Inflammatory macrophage treated with lipopolysaccharide for 1 hour (primary cell): ENCODE results near the gene TUBB3.
A peak's percentile ranks its signal among the peaks of the same experiment; 100 is the strongest.
"Not testable (repeated sequence)": the region's sequence is repeated elsewhere in the genome, so short reads cannot be mapped to it uniquely, and the experiment has no call there.

Source experiments
- DNase-seq, 2 donors: peaks; one replicate each; pipeline ENCODE4 v3.0.0-alpha.2; 2020 to 2022

The TUBB3 gene

DNA sequence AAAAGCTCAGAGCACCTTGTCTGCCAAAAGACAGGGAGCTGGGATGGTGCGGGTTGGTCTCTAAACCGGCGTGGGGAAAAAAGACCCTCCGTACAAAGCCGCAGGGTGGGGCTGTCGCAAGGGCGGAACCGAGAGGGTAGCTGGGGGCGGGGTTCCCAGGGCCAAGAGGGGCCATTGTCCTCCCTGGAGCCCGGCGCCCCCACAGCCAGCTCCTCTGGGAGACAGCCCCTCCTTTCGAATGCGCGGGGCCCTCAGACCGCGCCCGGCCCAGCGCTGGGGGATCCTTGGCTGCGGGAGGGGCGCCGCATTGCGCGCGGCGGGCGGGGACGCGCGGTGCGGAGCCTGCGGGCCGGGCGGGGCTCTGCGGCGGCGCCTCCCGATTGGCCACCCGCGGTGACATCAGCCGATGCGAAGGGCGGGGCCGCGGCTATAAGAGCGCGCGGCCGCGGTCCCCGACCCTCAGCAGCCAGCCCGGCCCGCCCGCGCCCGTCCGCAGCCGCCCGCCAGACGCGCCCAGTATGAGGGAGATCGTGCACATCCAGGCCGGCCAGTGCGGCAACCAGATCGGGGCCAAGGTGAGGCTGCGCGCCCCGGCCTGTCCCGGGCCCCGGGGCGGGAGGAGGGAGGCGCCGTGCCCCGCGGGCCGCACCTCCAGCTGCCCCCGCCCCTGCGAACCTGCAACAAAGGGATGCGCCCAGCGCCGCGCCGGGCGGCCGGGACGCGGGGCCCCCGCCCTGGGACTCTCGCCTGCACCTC, at the start of gene TUBB3:
TUBB3 (plus strand) TSS at position 459 of the 756 bp plus-strand sequence; CDS start at position 519, 60 bp downstream.
- peak; percentile 45 to 53 for DNase-seq

GRCh38 chr16:89873972-89874689, 49.0 kb upstream of the TUBB3 start:
- DNase-seq: peak; percentile 96 to 99

DNA sequence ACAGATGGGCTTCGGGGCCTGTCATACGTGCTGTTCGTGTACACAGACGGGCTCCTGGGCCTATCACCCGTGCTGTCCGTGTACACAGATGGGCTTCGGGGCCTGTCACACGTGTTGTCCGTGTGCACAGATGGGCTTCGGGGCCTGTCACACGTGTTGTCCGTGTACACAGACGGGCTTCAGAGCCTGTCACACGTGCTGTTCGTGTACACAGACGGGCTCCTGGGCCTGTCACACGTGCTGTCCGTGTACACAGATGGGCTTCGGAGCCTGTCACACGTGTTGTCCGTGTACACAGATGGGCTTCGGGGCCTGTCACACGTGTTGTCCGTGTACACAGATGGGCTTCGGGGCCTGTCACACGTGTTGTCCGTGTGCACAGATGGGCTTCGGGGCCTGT, 44.0 kb upstream of the TUBB3 start:
- not testable (repeated sequence) for DNase-seq

- DNase-seq: no peak
Observed at GRCh38 chr16:89880477-89881367, 42.4 kb upstream of the TUBB3 start.

- DNase-seq: no peak
Observed at GRCh38 chr16:89881368-89881730, 41.8 kb upstream of the TUBB3 start.

- no peak for DNase-seq
Observed at GRCh38 chr16:89883346-89884040, 39.6 kb upstream of the TUBB3 start.

- no peak for DNase-seq
Observed at GRCh38 chr16:89884041-89884421, 39.1 kb upstream of the TUBB3 start.

GRCh38 chr16:89887243-89887642, 35.9 kb upstream of the TUBB3 start:
- no peak for DNase-seq

- DNase-seq: no peak
Observed at GRCh38 chr16:89890200-89890599, 32.9 kb upstream of the TUBB3 start.

- DNase-seq: no peak
Observed at GRCh38 chr16:89890886-89891657, 32.1 kb upstream of the TUBB3 start.

DNA sequence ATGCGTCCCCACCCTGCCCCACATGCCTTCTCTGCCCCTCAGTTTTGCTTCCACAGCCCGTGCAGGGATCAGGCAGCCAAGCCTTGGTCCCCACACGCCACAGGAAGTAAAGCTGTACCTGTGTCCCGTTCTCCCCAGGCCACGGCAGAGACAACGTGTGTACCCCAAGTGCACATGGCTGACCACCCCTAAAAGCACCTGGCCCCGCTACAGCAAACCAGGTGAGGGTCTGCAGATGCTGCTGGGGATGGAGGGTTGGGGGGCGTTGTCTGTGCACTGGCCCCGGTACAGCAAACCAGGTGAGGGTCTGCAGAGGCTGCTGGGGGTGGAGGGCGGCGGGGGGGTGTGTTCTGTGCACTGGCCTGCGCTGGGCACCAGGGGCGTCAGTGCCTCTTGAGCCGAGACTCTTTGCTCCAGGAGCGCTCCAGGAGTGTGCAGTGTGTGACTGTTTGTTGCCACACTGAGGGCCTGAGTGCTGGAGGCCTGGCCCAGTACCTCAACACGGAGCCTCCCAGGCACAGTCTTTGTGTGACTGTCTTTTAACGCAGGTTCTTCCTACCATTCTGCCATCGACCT, 31.0 kb upstream of the TUBB3 start:
- DNase-seq: no peak

DNA sequence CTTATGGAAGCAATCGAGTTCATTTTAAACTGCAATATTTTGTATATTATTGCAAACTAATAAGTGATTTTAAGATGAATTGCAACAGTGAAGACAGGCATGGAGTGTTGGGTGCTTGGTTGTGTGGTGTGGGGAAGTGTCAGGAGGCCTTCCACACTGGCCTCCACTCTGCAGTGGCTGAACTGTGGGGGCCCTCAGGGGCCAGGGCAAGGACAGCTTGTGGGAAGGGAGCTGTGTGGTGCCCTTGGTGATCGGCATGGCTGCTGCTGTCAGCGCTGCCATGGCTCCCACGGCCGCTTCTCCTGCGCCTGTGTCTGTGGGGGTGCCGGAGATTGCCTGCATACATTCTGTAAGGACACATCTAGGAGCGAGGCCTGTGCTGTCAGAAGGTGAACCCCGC, 30.5 kb upstream of the TUBB3 start:
- no peak for DNase-seq

DNA sequence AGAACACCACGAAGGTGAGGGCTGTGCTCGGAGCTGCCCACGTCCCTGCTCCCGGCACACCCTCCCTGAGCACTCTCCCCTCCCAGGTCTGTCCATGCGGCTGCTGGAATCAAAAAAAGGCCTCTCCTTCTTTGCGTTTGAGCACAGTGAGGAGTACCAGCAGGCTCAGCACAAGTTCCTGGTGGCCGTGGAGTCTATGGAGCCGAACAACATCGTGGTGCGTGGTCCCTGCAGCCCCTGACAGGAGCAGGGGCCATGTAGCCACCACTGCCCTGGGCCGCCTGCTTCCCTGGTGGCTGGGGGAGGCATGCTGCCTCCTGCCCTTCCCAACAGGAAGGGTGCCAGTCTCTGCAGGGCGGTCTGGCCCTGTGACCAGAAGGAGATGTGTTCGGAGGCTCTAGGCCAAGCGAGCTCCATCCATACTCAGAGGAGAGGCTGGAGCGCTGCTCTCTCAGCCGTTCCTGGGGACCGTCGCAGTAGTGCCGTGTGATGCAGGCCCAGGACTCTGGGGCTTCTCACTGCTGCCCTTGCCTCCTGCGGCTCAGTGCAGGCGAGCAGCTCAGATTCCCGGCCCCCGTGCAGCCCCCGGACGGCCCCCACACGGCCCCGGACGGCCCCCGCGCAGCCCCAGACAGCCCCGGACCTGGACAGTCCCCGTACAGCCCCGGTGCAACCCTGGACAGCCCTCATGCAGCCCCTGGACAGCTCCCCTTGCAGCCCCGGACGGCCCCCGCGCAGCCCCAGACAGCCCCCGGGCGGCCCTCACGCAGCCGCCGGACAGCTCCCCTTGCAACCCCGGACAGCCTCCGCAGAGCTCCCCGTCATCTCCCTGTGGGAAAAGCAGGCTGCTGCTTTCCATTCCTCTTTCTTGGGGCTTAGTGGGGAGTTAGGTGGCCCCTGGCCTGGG, 29.2 kb upstream of the TUBB3 start:
- DNase-seq: no peak

GRCh38 chr16:89895482-89896250, 27.5 kb upstream of the TUBB3 start:
- no peak for DNase-seq

- no peak for DNase-seq
Observed at GRCh38 chr16:89897204-89897603, 25.9 kb upstream of the TUBB3 start.

DNA sequence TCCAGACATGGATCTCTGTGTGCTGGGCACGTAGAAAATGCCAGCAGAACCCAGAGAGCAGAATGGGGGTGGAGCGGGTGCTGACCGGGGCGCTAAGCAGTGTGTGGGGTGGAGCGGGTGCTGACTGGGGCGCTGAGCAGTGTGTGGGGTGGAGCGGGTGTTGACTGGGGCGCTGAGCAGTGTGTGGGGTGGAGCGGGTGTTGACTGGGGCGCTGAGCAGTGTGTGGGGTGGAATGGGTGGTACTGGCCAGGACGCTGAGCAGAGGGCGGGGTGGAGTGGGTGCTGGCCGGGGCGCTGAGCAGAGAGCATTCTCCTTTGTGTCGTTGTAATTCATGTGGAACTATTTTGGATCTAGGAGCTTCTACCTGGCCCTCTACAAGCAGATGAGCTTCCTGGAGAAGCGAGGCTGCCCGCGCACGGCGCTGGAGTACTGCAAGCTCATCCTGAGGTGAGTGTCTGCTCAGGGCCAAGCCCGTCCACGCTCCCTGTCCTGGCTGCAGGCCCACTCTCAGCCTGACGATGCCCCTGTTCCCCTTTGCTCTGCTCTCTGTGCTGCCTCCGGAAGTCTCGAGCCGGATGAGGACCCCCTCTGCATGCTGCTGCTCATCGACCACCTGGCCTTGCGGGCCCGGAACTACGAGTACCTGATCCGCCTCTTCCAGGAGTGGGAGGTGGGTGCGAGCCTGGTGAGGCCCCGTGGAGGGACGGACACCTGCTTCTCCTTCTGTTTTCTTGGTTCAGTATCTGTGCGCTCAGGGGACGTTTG, 24.8 kb upstream of the TUBB3 start:
- no peak for DNase-seq

DNA sequence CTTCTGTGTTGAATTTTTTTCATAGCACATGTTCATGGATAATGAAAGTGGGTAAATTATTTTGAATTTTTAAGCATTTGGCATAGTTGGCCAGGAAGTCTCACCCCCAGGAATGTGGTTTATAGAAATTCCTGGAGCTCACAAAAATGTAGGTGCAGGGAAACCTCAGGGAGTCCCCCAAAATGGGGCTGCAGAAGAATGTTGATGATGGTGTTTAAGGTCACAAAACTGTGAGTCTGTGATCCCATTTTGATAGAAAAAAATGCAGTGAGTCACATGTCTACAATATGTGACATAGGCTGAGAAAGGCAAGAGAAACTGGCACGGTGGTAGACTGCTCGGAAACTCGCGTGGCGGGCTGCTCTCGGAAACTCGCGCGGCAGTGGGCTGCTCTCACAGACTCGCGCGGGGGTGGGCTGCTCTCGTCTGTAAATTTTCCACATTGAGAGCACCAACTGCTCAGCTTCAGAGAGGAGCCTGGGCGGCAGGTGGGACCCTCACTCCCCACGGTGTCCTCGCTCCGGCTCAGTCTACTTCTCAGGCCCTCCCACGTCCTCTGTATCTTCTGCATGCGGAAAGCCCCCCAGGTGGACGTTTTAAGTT, 23.2 kb upstream of the TUBB3 start:
- no peak for DNase-seq

DNA sequence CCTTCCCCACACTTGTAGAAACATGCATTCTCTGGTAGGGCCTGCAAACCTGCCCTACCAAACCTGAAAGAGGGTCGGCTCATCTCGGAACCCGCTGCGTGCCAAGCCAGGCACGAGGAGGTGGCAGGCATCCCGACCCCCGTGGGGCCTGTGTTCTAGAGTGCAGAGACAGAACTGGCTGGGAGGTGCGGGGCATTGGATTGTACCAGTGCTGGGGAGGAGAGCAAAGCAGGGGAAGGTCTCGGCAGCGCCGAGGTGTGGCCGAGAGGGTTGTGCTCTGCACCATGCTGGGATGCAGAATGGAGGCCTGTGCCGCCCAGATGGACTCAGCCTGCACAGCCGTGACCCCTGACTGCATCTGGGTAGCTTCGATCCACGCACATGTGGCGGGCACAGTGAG, 22.3 kb upstream of the TUBB3 start:
- no peak for DNase-seq

DNA sequence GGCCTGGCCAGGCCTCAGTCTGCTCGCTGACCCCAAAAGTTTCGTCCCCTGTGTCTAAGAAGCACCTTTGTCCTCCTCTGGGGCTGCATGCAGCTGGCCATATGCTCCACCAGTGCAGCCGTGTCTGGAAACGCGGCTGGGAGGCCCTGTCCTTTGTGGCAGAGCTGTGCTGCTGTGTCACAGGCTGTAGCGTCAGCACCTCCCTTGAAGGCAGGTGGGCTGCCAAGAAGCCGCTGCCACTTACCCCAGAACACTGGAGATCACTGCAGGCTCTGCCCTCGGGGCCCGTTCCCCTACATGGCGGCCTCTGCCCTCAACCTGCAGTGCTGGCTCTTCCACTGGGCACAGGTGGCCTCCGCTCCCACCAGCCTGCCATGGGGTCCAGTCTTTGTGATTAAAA, 20.2 kb upstream of the TUBB3 start:
- no peak for DNase-seq
